ENCODE measurements around the gene TXNL4B. TPM values are rescaled to one million over a fixed set of nuclear protein-coding genes. Genes with fewer than 3 reads are reported as not detected.

The TXNL4B gene
- total RNA-seq, 1 donor from 2014 or later, result 6.5 TPM

DNA sequence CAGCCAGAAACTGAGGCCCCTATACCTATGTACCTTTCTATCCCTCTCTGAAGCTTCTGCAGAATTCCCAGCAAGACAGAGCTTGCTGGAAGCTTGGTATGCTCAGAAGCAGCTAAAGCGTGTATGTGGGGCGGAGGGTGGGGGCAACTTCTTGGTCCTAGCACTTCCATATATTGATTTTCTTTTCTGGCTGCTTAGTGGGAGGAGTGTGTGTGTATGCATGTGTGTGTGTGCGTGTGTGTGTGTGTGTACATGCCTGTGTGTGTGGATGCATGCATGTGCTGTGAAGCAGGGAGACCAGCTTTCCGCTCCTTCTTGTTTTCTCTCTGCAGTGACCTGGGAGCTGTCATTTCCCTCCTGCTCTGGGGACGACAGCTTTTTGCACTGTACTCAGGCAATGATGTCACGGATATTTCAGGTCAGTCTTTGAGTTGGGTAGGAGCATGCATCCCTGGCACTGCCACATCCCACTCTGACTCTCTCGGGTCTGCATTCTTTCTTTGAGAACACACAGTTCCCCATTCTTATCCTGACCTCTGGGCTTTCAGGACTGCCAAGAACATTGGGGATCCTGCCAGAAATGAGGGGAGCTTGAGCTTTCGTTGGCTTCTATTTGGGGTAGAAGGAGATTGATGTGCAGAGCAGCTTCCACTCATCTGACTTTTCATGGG lies 19.7 kb downstream of the TXNL4B start:
- no peak overlapping the region for H3K4me3 ChIP-seq (ENCODE audit: low read depth, low read length)
- no peak for TF ChIP-seq CTCF (conservative IDR thresholded peaks at IDR 0.05; ENCODE audit: low read depth, low read length)
- no peak for DNase-seq (ENCODE audit: low read depth)

DNA sequence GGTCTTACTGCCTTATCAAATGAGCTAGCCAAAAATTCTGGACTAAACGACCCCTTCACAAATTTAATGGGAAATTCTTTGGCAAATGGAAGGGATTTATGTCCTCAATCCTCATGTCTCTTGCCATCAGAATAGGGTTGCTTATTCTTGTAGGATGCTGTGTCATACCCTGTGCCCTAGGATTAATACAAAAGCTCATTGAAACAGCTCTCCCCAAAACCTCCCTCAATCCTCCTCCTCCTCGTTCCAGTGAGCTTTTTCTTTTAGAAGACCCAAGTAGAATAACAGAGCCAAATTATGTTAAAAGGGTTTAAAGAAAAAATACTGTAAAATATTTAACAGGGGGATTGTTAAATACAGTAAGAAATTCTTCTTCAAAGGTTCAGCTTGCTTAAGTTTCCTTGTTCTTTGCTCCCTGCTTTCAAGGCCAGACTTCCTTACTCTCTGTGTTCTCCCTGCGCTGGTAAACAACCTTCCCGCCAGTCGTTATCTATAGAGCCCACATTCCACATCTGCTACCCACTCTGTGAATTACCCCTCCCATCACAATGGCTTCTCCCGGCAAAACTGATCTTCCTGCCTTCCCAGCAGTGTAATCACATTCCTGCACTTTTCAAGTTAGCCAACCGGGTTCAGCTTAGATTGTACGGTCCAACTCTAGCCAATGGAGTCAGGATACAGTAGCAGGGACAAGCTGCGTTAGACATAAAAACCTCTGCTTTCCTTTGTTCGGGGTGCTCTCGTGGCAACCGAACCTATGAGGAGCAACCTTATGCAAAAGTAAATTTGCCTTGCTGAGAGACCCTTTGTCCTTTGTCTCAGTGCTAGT lies 20.7 kb downstream of the TXNL4B start:
- no peak for DNase-seq (ENCODE audit: low read depth)
- no peak for TF ChIP-seq CTCF (conservative IDR thresholded peaks at IDR 0.05; ENCODE audit: low read depth, low read length)
- no peak overlapping the region for H3K4me3 ChIP-seq (ENCODE audit: low read depth, low read length)

GRCh38 chr16:72068930-72069329 lies 24.5 kb downstream of the TXNL4B start:
- TF ChIP-seq CTCF (conservative IDR thresholded peaks at IDR 0.05; ENCODE audit: low read depth, low read length), result no peak
- no peak overlapping the region for H3K4me3 ChIP-seq (ENCODE audit: low read depth, low read length)
- DNase-seq (ENCODE audit: low read depth), result no peak

GRCh38 chr16:72066747-72067146 lies 26.7 kb downstream of the TXNL4B start:
- peak; percentile 43 for DNase-seq (ENCODE audit: low read depth)
- TF ChIP-seq CTCF (conservative IDR thresholded peaks at IDR 0.05; ENCODE audit: low read depth, low read length), result peak; percentile 99
- H3K4me3 ChIP-seq (ENCODE audit: low read depth, low read length), result no peak overlapping the region

DNA sequence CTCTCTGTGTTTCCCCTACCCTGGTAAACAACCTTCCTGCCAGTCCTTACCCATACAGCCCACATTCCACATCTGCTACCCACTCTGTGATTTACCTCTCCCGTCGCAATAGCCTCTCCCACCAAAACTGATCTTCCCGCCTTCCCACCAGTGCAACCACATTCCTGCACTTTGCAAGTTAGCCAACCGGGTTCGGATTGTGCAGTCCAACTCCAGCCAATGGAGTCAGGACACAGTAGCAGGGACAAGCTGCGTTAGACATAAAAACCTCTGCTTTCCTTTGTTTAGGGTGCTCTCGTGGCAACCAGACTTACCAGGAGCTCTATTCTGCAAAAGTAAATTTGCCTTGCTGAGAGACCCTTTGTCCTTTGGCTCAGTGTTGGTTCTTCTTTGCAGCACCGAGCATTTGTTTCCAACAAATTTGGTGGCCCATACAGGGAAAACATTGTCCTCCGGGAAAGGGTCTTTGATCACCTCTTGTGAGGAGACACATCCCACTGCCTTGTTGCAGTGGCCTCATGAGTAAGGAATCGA lies 29.0 kb downstream of the TXNL4B start:
- no peak overlapping the region for H3K4me3 ChIP-seq (ENCODE audit: low read depth, low read length)
- TF ChIP-seq CTCF (conservative IDR thresholded peaks at IDR 0.05; ENCODE audit: low read depth, low read length), result no peak
- DNase-seq (ENCODE audit: low read depth), result no peak

- DNase-seq (ENCODE audit: low read depth), result no peak
- TF ChIP-seq CTCF (conservative IDR thresholded peaks at IDR 0.05; ENCODE audit: low read depth, low read length), result no peak
These were observed 31.9 kb downstream of the TXNL4B start for GRCh38 chr16:72061564-72061963.

More at GRCh38 chr16:72061564-72061963, 31.9 kb downstream of the TXNL4B start:
- no peak overlapping the region for H3K4me3 ChIP-seq (ENCODE audit: low read depth, low read length)

Measured in epithelial cell of proximal tubule (primary cell).